GM10266 (cell line): Measurements from ENCODE around the gene TBXAS1.

ENCODE experiments used
- DNase-seq: peaks from one replicate; pipeline ENCODE4 v3.0.0; 2012; ENCODE audit errors: extremely low spot score
- TF ChIP-seq, protein P1 (sequence below): IDR thresholded peaks from 2 replicates; pipeline ENCODE4 v1.5.1; 2012; ENCODE audit warnings: mild to moderate bottlenecking, low read depth; ENCODE audit not compliant: control insufficient read depth, insufficient read depth; ENCODE audit errors: missing control alignments

The TBXAS1 gene

DNA sequence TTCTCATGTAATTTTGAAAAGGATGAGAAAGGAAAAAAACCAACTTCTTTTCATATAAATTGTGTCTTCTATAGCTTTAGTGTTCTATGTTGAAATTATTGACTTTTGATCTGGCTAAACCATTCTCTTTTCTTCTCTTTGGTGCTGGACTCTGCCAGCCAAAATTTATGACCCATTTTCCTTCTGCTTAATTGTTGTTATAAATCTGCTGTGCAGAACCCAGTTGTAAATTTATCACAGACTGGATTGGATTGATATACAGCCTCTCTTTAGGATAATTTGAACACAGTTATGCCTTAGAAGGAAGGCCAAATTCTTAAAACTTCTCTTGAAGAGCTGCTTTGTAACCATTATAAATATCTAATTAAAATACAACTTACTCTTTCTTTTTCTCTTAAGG lies 139.9 kb downstream of the TBXAS1 start:
- DNase-seq = no peak
- TF ChIP-seq, protein P1, sequence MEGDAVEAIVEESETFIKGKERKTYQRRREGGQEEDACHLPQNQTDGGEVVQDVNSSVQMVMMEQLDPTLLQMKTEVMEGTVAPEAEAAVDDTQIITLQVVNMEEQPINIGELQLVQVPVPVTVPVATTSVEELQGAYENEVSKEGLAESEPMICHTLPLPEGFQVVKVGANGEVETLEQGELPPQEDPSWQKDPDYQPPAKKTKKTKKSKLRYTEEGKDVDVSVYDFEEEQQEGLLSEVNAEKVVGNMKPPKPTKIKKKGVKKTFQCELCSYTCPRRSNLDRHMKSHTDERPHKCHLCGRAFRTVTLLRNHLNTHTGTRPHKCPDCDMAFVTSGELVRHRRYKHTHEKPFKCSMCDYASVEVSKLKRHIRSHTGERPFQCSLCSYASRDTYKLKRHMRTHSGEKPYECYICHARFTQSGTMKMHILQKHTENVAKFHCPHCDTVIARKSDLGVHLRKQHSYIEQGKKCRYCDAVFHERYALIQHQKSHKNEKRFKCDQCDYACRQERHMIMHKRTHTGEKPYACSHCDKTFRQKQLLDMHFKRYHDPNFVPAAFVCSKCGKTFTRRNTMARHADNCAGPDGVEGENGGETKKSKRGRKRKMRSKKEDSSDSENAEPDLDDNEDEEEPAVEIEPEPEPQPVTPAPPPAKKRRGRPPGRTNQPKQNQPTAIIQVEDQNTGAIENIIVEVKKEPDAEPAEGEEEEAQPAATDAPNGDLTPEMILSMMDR = no peak

DNA sequence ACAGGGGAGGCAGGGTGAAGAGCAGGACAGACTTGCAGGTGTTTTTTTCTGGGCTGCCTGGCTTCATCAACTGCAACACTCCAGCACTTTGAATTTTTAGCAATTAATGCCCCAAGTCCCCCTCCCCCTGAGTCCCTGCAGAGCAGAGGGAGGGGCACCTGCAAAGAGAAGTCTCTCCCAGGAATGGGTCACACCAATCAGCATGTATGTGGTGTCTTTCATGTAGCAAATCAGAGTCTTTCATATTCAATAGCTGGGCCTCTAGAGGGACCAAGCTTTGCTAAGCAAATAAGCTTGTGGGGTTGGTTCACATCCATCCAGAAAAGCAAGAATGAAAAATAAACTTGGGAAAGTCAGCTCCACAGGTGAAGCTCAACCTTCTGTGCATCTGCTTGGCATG lies 143.0 kb downstream of the TBXAS1 start:
- TF ChIP-seq, protein P1 = no peak
- DNase-seq = no peak

DNA sequence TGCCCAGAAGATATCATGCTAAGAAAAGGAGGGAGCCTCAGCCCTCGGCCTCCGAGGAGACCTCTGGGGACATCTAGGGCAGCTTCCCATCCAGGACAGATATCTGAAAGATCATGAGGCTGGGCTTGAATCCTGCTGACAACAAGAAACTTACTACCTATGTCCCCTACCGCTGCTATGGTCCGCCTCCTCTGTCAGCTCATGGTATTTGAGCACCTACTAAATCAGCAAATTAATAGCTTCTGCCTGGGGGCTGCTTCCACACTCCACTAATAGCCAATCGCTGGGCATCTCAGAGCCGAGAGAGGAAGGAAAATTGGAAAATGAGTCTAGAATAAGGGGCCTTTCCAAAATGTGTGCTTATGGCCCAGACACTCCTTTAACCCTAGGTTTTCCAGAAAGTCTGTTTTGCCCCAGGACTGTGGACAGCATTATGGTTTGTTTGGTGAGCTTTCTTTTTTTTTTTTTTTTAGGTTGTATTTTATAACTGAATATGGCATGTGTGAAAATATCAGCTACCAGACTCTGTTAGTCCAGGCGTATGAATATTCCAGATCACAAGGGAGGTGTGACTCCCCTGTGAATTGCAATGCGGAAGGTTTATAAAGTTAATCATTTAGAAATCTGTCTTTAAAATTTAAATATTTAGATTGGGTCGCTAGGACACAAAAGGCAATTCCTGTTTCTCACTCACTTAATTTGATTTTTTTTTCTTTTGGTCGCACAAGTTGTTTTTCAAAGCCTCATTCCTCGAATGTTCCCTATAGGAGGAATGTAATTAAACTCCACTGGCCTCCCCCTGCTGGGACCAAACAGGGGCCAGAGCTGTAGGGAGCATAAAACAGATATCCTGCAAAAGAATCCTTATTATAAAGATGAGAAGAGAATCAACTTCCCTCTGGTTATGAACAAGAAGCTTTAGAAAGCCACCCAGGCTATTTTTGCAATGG lies 144.3 kb downstream of the TBXAS1 start:
- no peak for DNase-seq
- TF ChIP-seq, protein P1 = no peak

DNA sequence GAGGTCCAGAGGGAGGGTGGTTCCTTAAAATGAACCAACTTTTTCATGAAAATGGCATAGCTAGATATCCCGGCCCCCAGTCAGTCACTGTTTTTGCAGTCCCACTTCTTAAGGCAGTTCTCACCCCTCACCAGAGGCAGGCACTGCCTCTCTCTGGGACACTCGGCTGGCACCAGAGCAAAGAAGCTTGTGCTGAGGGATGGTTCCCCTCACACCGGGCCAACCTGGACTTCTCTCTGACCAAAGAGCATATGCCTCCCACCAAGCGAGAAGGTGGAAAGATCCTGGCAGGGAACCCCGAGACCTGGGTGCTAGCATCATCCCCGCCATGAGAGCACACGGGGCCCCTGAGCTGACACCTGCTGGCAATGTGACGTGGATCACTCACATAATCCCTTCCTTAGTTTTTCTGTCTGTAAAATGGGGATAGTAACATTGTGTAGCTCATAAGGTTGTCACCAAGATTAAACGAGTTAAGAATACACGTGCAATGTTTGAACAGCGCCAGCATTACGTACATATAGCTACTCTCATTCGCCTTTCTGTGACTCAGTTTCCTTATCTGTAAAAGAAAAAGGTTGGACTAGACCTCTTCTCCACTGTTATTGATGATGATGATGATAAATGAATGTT lies 145.2 kb downstream of the TBXAS1 start:
- no peak for DNase-seq
- TF ChIP-seq, protein P1 = no peak

DNA sequence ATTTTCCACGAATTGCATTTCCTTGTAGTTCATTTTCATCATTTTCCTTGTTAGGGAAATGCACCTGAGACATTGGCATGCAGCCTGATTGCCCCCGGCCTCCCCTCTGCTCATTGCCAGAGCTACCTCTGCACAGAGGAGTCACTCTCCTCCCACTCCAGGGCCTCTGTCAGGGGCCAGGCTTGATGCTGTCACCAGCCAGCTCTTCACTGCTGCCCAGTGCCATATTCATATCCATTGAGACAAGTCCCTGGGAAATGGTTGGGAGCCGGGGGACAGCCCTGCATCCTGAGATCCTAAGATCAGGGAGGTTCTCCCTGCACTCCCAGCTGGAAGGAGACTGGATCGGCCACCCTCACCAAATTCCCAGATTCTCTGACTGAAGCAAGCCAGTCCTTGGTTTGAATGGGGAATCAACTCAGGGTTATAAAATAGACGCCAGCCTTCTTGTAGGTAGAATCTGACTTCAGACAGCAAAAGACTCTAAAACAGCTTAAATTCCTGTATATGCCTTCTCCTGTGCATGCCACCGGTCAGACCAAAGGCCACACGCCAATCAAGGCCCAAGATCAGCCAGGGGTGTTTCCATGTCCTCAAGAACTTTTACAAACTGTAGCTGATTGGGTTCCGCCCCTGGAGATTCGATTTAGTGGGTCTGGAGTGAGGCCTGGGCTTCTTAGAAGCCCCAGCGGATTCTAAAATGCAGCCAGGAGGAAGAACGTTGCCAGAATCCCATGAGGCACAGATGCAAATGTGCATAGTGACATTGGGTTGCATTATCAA lies 147.2 kb downstream of the TBXAS1 start:
- TF ChIP-seq, protein P1 = no peak
- DNase-seq = no peak

DNA sequence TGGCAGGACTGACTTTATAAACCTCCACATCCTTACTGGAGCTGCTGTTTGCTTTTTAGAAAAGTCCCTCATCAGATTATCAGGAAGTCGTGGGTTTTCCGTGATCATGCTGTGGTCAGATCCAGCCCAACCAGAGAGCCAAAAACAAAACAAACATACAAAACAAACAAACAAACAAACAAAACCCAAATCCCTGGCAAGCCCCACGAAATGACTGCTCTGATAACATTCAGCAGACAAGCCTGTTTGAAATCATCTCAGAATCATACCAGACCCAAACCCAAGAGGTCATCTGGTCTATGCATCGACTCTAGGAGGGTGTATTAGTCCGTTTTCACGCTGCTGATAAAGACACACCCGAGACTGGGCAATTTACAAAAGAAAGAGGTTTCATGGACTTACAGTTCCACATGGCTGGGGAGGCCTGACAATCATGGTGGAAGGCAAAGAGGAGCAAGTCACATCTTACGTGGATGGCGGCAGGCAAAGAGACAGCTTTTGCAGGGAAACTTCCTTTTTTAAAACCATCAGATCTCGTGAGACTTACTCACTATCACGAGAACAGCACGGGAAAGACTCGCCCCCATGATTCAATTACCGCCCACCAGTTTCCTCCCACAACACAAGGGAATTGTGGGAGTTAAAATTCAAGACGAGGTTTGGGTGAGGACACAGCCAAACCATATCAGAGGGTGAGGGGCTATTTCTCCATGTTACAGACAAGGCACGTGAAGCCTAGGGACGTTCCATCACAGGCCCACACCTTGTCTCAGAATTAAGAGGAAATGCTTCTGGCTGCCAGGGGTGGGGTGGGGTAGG lies 148.0 kb downstream of the TBXAS1 start:
- no peak for DNase-seq
- TF ChIP-seq, protein P1 = no peak
